COR-L47 (cell line): Measurements from ENCODE around the gene SUGCT.
"Not testable (repeated sequence)": the region's sequence is repeated elsewhere in the genome, so short reads cannot be mapped to it uniquely, and the experiment has no call there.

Source experiments
- DNase-seq: peaks from one replicate; lab custom pipeline; 2025; lab: John Stamatoyannopoulos, UW

Gene SUGCT

GRCh38 chr7:40202851-40203250 is 68.0 kb downstream of the SUGCT start:
- DNase-seq = no peak

DNA sequence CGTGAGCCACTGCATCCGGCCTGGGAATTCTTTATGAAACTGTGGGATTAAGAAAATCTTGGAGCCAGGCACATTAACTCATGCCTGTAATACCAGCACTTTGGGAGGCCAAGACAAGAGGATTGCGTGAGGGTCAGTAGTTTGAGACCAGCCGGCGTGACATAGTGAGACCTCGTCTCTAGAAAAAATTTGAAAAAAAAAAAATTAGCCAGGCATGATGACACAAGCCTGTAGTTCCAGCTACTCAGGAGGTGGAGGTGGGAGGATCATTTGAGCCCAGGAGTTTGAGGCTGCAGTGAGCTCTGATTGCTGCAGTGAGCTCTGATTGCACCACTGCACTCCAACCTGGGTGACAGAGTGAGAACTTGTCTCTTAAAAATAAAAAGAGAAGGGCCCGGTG is 69.8 kb downstream of the SUGCT start:
- DNase-seq = no peak

DNA sequence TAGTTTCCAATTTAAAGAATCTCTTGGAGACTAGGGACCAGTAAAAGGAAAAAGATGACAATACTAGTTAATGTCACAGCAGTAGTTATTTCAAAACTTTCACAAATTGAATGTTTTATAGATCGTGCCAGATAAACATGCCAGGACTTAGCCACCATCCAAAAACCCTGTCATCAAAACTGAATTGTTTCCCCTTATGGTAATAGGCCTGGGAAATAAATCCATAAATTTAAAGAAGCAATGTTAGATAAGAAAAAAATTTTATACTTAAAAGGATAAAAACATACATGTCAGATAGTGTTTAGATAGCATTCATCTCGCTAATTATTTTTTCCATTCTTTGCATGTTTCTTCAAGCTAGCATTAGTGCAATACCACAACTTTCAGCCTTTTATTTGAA is 71.2 kb downstream of the SUGCT start:
- no peak for DNase-seq

DNA sequence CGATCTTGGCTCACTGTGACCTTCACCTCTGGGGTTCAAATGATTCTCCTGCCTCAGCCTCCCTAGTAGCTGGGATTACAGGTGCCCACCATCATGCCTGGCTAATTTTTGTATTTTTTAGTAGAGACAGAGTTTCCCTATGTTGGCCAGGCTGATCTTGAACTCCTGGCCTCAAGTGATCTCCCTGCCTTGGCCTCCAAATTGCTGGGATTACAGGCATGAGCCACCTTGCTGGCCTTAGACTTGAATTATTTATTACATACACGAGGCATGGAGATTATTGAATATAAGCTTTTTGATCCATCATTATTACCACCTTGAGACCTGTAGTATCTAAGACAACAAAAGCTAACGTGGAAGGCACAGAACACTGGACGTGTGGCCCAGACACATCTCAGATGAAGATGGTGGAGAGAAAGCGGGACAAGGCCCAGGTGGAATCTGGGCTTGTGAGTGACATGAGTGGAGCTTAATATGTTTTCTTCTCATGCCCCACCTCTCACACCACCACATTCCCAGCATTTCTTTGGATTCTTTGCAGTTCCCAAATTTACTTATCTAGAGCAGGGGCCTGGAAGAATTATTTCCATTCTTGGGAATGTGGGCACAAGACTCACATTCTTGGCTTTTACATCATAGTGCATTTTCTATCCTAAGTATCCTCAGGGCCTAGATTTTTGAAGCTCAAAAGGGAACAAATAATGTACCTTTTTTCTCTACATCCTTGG is 76.6 kb downstream of the SUGCT start:
- no peak for DNase-seq

- no peak for DNase-seq
Measured at GRCh38 chr7:40213291-40213690, 78.5 kb downstream of the SUGCT start.

- no peak for DNase-seq
Measured at GRCh38 chr7:40213856-40214255, 79.1 kb downstream of the SUGCT start.

GRCh38 chr7:40218612-40219011 is 83.8 kb downstream of the SUGCT start:
- DNase-seq = not testable (repeated sequence)

DNA sequence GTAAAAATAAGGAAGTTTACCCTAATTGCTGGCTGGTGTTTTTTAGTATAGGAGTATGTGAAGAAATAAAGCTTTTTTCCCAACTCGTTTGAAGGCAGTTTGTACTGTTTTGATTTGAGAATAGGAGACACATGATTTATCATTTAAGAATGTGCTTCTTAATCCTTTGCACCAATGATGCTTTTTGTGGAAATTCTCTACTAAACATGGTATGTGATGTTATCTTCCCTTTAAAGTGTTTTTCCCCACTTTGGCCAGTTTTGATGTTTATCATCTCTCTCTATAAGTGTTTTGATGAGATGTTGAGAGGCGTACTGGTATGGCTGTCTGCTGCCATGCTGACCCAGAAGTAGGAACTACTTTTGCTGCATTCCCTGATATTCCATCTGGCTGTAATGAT is 85.1 kb downstream of the SUGCT start:
- no peak for DNase-seq

DNA sequence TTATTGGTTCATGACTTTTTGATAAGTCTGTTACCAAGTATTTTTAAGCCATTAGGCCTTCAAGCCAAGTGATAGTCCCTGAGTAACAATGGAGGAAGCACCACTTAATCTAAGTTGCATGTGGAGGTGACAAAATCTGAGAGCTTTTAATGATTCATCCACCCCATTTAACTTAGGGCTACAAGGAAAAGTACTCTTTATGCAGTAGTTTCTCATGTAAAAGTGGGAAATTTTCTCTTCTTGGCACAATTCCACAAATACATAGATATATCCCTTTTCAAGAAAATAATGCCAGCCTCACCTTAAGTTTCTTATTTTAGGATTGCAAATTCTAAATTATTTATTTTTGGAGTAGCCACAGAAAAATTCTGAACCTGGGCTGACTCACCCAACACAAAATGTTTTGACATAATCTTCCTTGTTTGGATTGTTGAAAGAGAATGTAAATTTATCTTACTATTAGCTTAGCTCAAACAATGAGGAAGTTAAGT is 85.7 kb downstream of the SUGCT start:
- DNase-seq = no peak

- DNase-seq = no peak
Measured at GRCh38 chr7:40221836-40222235, 87.0 kb downstream of the SUGCT start.

- no peak for DNase-seq
Measured at GRCh38 chr7:40223451-40224127, 88.8 kb downstream of the SUGCT start.

DNA sequence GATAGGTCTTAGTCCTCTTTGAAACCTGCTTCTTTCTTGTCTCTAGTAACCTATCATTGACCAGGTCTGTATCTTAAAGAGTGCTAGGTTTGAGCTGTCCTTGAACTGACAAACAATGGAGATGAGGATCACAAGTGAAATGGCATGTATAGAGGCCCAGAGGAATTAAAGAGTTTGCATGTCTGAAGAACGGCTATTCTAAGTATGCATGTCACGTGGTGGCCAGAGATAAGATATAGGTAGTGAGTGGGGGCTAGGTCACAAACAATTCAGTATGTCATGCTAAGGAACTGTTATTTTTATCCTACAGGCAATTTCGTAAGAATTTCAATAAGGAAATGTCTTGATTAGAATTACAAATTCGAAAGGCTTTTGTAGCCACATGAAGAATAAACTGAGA is 95.3 kb downstream of the SUGCT start:
- DNase-seq = no peak

DNA sequence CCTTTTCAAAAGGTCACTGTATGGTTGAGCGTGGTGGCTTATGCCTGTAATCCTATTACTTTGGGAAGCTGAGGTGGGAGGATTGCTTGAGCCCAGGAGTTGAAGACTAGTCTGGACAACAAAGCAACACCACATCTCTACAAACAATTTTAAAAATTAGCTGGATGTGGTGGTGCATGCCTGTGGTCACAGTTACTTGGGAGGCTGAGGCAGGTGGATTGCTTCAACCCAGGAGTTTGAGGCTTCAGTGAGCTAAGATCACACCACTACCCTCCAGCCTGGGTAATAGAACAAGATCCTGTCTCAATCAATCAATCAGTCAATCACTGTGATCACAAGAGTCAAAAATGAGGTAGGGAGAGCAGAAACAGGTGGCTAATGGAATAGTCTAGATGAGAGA is 97.0 kb downstream of the SUGCT start:
- DNase-seq = no peak

GRCh38 chr7:40232242-40232893 is 97.6 kb downstream of the SUGCT start:
- no peak for DNase-seq

GRCh38 chr7:40234046-40234445 is 99.2 kb downstream of the SUGCT start:
- no peak for DNase-seq

DNA sequence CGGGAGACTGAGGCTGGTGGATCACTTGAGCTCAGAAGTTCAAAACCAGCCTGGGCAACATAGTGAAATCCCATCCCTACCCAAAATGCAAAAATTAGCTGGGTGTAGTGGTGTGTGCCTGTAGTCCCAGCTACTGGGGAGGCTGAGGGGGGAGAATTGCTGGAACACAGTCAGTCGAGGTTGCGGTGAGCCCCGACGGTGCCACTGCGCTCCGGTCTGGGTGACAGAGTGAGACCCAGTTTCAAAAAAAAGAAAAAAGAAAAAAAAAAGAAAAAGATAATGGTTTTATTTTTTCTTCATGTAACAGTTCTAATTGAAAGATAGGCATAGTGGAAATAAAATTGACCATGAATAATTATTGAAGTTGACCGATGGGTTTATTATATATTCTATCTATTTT is 99.9 kb downstream of the SUGCT start:
- no peak for DNase-seq

DNA sequence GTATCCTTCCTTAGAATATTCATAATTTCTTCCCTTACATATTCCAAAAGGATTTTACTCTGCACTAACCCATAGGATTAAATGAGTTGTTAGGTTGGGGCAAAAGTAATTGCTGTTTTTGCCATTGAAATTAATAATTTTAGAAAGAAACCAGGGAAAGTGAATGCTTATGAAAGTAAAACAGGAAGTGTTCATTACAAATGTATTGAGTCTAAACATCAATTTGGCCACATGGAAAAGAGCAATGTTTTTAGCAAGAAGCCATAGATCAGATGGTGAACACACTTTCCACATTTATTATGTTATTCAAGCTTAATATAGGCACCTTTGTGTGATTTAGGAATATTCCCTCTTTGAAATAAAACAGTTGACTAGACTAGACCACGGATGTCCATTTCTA is 102.9 kb downstream of the SUGCT start:
- DNase-seq = no peak

DNA sequence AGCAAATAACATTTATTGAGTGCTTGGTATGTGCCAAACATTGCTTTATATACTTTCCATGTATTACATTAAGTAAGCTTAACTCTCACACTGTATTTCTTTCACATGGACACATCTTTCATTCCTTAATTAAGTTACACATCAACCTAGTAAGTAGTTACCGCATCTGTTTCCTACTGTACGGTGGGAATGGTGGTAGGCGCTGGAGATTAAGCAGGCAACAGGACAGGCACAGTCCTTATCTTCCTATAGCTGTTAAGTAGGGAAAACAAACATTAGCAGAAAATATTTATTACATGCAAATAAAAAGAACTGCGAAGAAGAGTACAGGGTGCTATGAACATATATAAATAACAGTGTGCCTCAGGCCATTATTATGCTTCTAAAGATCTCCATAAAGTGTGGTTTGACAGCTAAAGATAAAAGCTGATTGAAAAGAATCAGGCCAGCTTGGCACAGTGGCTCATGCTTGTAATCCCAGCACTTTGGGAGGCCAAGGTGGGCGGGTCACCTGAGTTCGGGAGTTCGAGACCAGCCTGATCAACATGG is 105.0 kb downstream of the SUGCT start:
- DNase-seq = no peak

DNA sequence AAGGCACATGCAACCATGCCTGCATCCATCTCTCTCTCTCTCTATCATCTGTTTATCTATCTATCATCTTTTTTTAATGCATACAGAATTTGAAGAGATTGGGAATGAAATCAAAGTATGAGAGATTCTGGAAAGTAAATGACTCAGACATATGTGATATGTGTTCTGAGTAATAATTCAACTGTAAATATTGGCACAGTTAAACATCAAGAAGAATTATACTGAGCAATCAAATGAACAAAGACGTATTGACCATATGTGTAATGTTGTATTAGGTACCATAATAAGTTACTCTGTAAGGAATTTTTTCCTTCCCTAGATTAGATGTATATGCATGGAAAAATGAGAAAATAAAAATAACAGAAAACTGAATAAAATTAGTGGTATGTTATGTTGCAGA is 108.3 kb downstream of the SUGCT start:
- no peak for DNase-seq

DNA sequence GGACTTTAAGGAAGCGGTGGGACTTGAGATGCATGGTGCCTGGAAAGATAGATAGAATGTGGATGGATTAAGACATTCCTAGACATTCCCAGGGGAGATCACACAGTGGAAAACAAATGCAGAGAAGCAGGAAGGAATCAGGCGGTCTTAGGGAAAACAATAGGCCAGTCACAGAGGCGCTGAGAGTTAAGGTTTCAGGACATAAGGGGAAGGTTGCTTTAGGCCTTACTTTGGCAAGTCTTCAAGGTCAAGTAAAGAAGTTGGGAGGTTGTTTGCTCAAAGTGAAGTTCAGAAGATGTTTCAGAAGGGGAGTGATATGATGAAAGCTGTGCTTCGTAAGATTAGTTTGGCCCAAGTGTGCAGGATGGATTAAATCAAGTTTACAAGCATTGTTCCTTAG is 109.4 kb downstream of the SUGCT start:
- no peak for DNase-seq

DNA sequence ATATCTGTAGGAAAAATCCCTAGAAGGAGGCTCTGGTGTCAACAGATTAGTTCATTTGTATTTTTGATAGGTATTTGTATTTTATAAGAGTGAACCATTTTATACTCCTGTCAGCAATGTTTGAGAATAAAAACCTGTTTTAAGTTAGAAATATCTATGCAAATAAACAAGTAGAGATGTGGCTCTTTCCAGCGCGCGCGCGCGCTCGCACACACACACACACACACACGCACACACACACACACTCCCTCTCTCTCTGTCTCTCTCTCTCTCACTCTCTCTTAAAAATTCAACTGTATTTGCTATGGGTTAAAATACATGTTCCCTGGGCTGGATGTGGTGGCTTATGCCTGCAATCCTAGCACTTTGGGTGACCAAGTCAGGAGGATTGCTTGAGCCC is 113.9 kb downstream of the SUGCT start:
- DNase-seq = no peak

GRCh38 chr7:40253444-40253843 is 118.6 kb downstream of the SUGCT start:
- DNase-seq = not testable (repeated sequence)
